Vagina (tissue), 2 donors: Measurements from ENCODE around the gene MAP3K13. TPM values are rescaled to one million over a fixed set of nuclear protein-coding genes. Genes with fewer than 3 reads are reported as not detected.
"Not testable (repeated sequence)": the region's sequence is repeated elsewhere in the genome, so short reads cannot be mapped to it uniquely, and the experiment has no call there.

ENCODE experiments used
- DNase-seq, 2 donors: peaks; one replicate each; pipeline ENCODE4 v3.0.0-alpha.2; 2017; ENCODE audit errors: extremely low spot score in 2 of 2
- H3K27ac ChIP-seq: fragments of 200-600 bp; sonication (generic); one replicate; pipeline ENCODE4 v1.5.1; 2019
- H3K27me3 ChIP-seq: fragments of 200-600 bp; sonication (generic); one replicate; pipeline ENCODE4 v1.5.1; 2019
- H3K36me3 ChIP-seq, 2 donors: fragments of 200-600 bp; sonication (generic); one replicate each; pipeline ENCODE4 v1.5.1; 2017 to 2019
- H3K4me1 ChIP-seq: fragments of 200-600 bp; sonication (generic); one replicate; pipeline ENCODE4 v1.5.1; 2019
- H3K4me3 ChIP-seq, 2 donors: fragments of 200-600 bp; sonication (generic); 1 replicate in 1 of 2; 2 replicates in 1 of 2; pipeline ENCODE4 v1.5.1; 2016 to 2019
- H3K9me3 ChIP-seq: fragments of 200-600 bp; sonication (generic); one replicate; pipeline ENCODE4 v1.5.1; 2019
- CTCF ChIP-seq, 3 experiments: fragments of 450-650 bp in 2 of 3; fragments of 200-600 bp in 1 of 3; sonication (generic) in 1 of 3; IDR thresholded peaks; one replicate each; pipeline ENCODE4 v1.5.1; 2017 to 2019; ENCODE audit warnings: antibody characterized with exemption in 3 of 3, mild to moderate bottlenecking in 2 of 3, moderate library complexity in 2 of 3
- POLR2A ChIP-seq, 2 donors: fragments of 450-650 bp; IDR thresholded peaks; one replicate each; pipeline ENCODE4 v1.6.1; 2017; ENCODE audit warnings: antibody characterized with exemption in 2 of 2, mild to moderate bottlenecking in 2 of 2, moderate library complexity in 2 of 2
- POLR2AphosphoS5 ChIP-seq, 2 donors: sonication (generic); formaldehyde crosslinking; IDR thresholded peaks; one replicate each; pipeline ENCODE4 v1.9.0; 2017; ENCODE audit warnings: antibody characterized with exemption in 2 of 2, mild to moderate bottlenecking in 2 of 2, low read depth in 1 of 2; ENCODE audit not compliant: insufficient read depth in 1 of 2
- intact Hi-C: fragments of 100-400 bp; cut with DNase I; formaldehyde crosslinking; loops from one replicate; pipeline ENCODE4 v1.15.1; 2023
- total RNA-seq: library from RNA; depleted of rRNA; stranded (reverse); fragments of >200 nt; gene quantifications from one replicate; pipeline ENCODE4 v1.2.3, GENCODE V29; 2016

Gene MAP3K13
- total RNA-seq, 1 donor from 2014 or later, result 8.3 TPM

- no peak for DNase-seq
- no peaks in the 10 kb centered on the region for H3K4me1 ChIP-seq
- H3K27ac ChIP-seq, result no peak overlapping the region
- TF ChIP-seq CTCF (IDR thresholded peaks at IDR 0.05) (no peak), POLR2AphosphoS5 (IDR thresholded peaks at IDR 0.05; ENCODE audit: insufficient read depth in 1 of 2, low read depth in 1 of 2) (no peak), POLR2A (IDR thresholded peaks at IDR 0.05) (no peak)
- no peaks in the 10 kb centered on the region for H3K27me3 ChIP-seq
- H3K4me3 ChIP-seq, result no peak overlapping the region
- H3K36me3 ChIP-seq, result no peaks in the 10 kb centered on the region
- intact Hi-C loops, result no loop called here
- no peaks in the 10 kb centered on the region for H3K9me3 ChIP-seq
Measured at GRCh38 chr3:185442031-185442430, 79.1 kb downstream of the MAP3K13 start.

- no peak for DNase-seq
- Histone ChIP-seq H3K27me3 (no peaks in the 10 kb centered on the region), H3K9me3 (no peaks in the 10 kb centered on the region), H3K27ac (no peak overlapping the region), H3K4me1 (no peaks in the 10 kb centered on the region), H3K4me3 (no peak overlapping the region), H3K36me3 (no peaks in the 10 kb centered on the region)
- no peak for TF ChIP-seq POLR2A (IDR thresholded peaks at IDR 0.05)
- TF ChIP-seq CTCF (IDR thresholded peaks at IDR 0.05), result no peak
- TF ChIP-seq POLR2AphosphoS5 (IDR thresholded peaks at IDR 0.05; ENCODE audit: insufficient read depth in 1 of 2, low read depth in 1 of 2), result no peak
- intact Hi-C loops, result no loop called here
Measured at GRCh38 chr3:185444329-185444728, 81.4 kb downstream of the MAP3K13 start.

- no peaks in the 10 kb centered on the region for H3K9me3 ChIP-seq
- TF ChIP-seq POLR2AphosphoS5 (IDR thresholded peaks at IDR 0.05; ENCODE audit: insufficient read depth in 1 of 2, low read depth in 1 of 2) (no peak), CTCF (IDR thresholded peaks at IDR 0.05) (no peak), POLR2A (IDR thresholded peaks at IDR 0.05) (no peak)
- peaks cover 0 to 6% of the 10 kb centered on the region in 2 donors for H3K36me3 ChIP-seq
- no peaks in the 10 kb centered on the region for H3K4me1 ChIP-seq
- no peaks in the 10 kb centered on the region for H3K27me3 ChIP-seq
- intact Hi-C loops, result no loop called here
- no peak for DNase-seq
- H3K27ac ChIP-seq, result no peak overlapping the region
- H3K4me3 ChIP-seq, result no peak overlapping the region
Measured at GRCh38 chr3:185448107-185448506, 85.2 kb downstream of the MAP3K13 start.

- DNase-seq, H3K27ac ChIP-seq, H3K4me1 ChIP-seq, intact Hi-C loops, H3K4me3 ChIP-seq, H3K27me3 ChIP-seq, H3K9me3 ChIP-seq, H3K36me3 ChIP-seq: not testable (repeated sequence)
Measured at GRCh38 chr3:185451432-185451831, 88.5 kb downstream of the MAP3K13 start.

GRCh38 chr3:185457376-185457775 is 94.4 kb downstream of the MAP3K13 start:
- no peak for DNase-seq
- H3K9me3 ChIP-seq, result no peaks in the 10 kb centered on the region
- H3K36me3 ChIP-seq, result no peaks in the 10 kb centered on the region
- no peaks in the 10 kb centered on the region for H3K4me1 ChIP-seq
- no peak overlapping the region for H3K27ac ChIP-seq
- H3K27me3 ChIP-seq, result no peaks in the 10 kb centered on the region
- intact Hi-C loops, result no loop called here
- no peak overlapping the region for H3K4me3 ChIP-seq
- TF ChIP-seq POLR2AphosphoS5 (IDR thresholded peaks at IDR 0.05; ENCODE audit: insufficient read depth in 1 of 2, low read depth in 1 of 2), result no peak
- TF ChIP-seq POLR2A (IDR thresholded peaks at IDR 0.05), result no peak
- no peak for TF ChIP-seq CTCF (IDR thresholded peaks at IDR 0.05)

- no peaks in the 10 kb centered on the region for H3K4me1 ChIP-seq
- H3K27me3 ChIP-seq, result no peaks in the 10 kb centered on the region
- H3K9me3 ChIP-seq, result no peaks in the 10 kb centered on the region
- H3K36me3 ChIP-seq, result no peaks in the 10 kb centered on the region
- intact Hi-C loops, result no loop called here
- no peak for TF ChIP-seq POLR2A (IDR thresholded peaks at IDR 0.05)
- TF ChIP-seq CTCF (IDR thresholded peaks at IDR 0.05), result no peak
- TF ChIP-seq POLR2AphosphoS5 (IDR thresholded peaks at IDR 0.05; ENCODE audit: insufficient read depth in 1 of 2, low read depth in 1 of 2), result no peak
- no peak overlapping the region for H3K4me3 ChIP-seq
- no peak overlapping the region for H3K27ac ChIP-seq
- no peak for DNase-seq
Measured at GRCh38 chr3:185460309-185460708, 97.4 kb downstream of the MAP3K13 start.
